ENCODE data around the gene TTC27. TPM values are rescaled to one million over a fixed set of nuclear protein-coding genes. Genes with fewer than 3 reads are reported as not detected.

The TTC27 gene
- total and polyA plus RNA-seq, 8 donors = 9.9 to 26.9 (median 22.5) TPM

GRCh38 chr2:32755666-32756065, 127.8 kb downstream of the TTC27 start:
- peaks cover 0 to 5% of the 10 kb centered on the region in 2 donors for H3K4me1 ChIP-seq
- H3K4me3 ChIP-seq = no peak overlapping the region
- no peak for ATAC-seq
- peaks cover 0 to 4% of the 10 kb centered on the region in 2 donors for H3K36me3 ChIP-seq
- TF ChIP-seq CTCF (IDR thresholded peaks at IDR 0.05) = no peak
- no peaks in the 10 kb centered on the region for H3K27me3 ChIP-seq
- no peaks in the 10 kb centered on the region for H3K9me3 ChIP-seq
- H3K27ac ChIP-seq = no peak overlapping the region
- intact Hi-C loops (cut with DNase I) = no loop called here
- no peak for DNase-seq

- no peaks in the 10 kb centered on the region for H3K27me3 ChIP-seq
- intact Hi-C loops (cut with DNase I) = no loop called here
- no peak for ATAC-seq
- peaks cover 0 to 5% of the 10 kb centered on the region in 2 donors for H3K4me1 ChIP-seq
- no peak overlapping the region for H3K27ac ChIP-seq
- no peaks in the 10 kb centered on the region for H3K9me3 ChIP-seq
- peaks cover 0 to 4% of the 10 kb centered on the region in 2 donors for H3K36me3 ChIP-seq
- no peak for TF ChIP-seq CTCF (IDR thresholded peaks at IDR 0.05)
- H3K4me3 ChIP-seq = no peak overlapping the region
- no peak for DNase-seq
Measured at GRCh38 chr2:32756074-32756727, 128.4 kb downstream of the TTC27 start.

GRCh38 chr2:32758232-32758631, 130.4 kb downstream of the TTC27 start:
- TF ChIP-seq CTCF (IDR thresholded peaks at IDR 0.05) = no peak
- Histone ChIP-seq H3K4me1 (peaks cover 0 to 5% of the 10 kb centered on the region in 2 donors), H3K9me3 (no peaks in the 10 kb centered on the region), H3K36me3 (peaks cover 0 to 4% of the 10 kb centered on the region in 2 donors), H3K27me3 (no peaks in the 10 kb centered on the region), H3K27ac (no peak overlapping the region), H3K4me3 (no peak overlapping the region)
- DNase-seq = peak in 1 of 4 donors; percentile 32
- ATAC-seq = peak; percentile 87
- intact Hi-C loops (cut with DNase I) = no loop called here

GRCh38 chr2:32760628-32761027, 132.8 kb downstream of the TTC27 start:
- ATAC-seq = no peak
- H3K27me3 ChIP-seq = no peaks in the 10 kb centered on the region
- H3K9me3 ChIP-seq = no peaks in the 10 kb centered on the region
- H3K27ac ChIP-seq = no peak overlapping the region
- no peak for TF ChIP-seq CTCF (IDR thresholded peaks at IDR 0.05)
- peaks cover 0 to 4% of the 10 kb centered on the region in 2 donors for H3K36me3 ChIP-seq
- H3K4me1 ChIP-seq = peaks cover 0 to 4% of the 10 kb centered on the region in 2 donors
- H3K4me3 ChIP-seq = no peak overlapping the region
- DNase-seq = no peak
- intact Hi-C loops (cut with DNase I) = no loop called here

GRCh38 chr2:32768387-32769174, 140.7 kb downstream of the TTC27 start:
- H3K27me3 ChIP-seq = no peaks in the 10 kb centered on the region
- no peaks in the 10 kb centered on the region for H3K4me1 ChIP-seq
- H3K9me3 ChIP-seq = no peaks in the 10 kb centered on the region
- peaks cover 0 to 9% of the 10 kb centered on the region in 2 donors for H3K36me3 ChIP-seq
- no peak overlapping the region for H3K27ac ChIP-seq
- no peak for ATAC-seq
- H3K4me3 ChIP-seq = no peak overlapping the region
- no peak for TF ChIP-seq CTCF (IDR thresholded peaks at IDR 0.05)
- intact Hi-C loops (cut with DNase I) = no loop called here
- DNase-seq = no peak

All from left lung (tissue), 10 donors.